HepG2 (cell line): Measurements from ENCODE around the gene KCTD19. TPM values are rescaled to one million over a fixed set of nuclear protein-coding genes. Genes with fewer than 3 reads are reported as not detected.

Experiments used
- ATAC-seq: fragments of 200-7000 bp; cut with Tn5 transposase; 3 replicates; pipeline ENCODE4 v1.9.1; 2020; ENCODE audit warnings: mild to moderate bottlenecking, moderate library complexity
- BruUV-seq: library from RNA; stranded (reverse); fragments of 400-500 nt; replicated peaks from 2 replicates; lab custom pipeline; 2021; lab: Mats Ljungman, UMichigan
- CTCF ChIA-PET: fragments of 300-600 bp; formaldehyde crosslinking; extraction: SDS; loops from one replicate; lab custom pipeline; 2021; ENCODE audit warnings: low total read pairs, inconsistent platforms, low intra/inter-chr PET ratio; lab: Yijun Ruan, JAX
- POLR2A ChIA-PET: fragments of 350-600 bp; sonication (Branson Sonifier 250); formaldehyde crosslinking; loops from one replicate; lab custom pipeline; 2020; ENCODE audit warnings: antibody characterized with exemption, inconsistent platforms; lab: Yijun Ruan, JAX
- DNase-seq: peaks from one replicate; pipeline ENCODE4 v3.0.0-alpha.2; 2015; ENCODE audit warnings: low spot score
- FAIRE-seq: peaks from 3 replicates; lab custom pipeline; 2011; peaks lifted over from hg19 to GRCh38; lab: Jason Lieb, UNC
- H2AFZ ChIP-seq: one replicate; pipeline ENCODE4 v1.6.1; 2011; ENCODE audit warnings: low read length, inconsistent platforms
- H3K27ac ChIP-seq: fragments of 300-600 bp; 3 replicates; pipeline ENCODE4 v1.8.0; 2011; ENCODE audit warnings: mixed run types, mild to moderate bottlenecking, mixed read lengths, low read length, inconsistent platforms; ENCODE audit not compliant: insufficient read depth; ENCODE audit errors: extremely low read length
- H3K27me3 ChIP-seq, 2 experiments: fragments of 200-600 bp in 1 of 2; 2 replicates in 1 of 2; 3 replicates in 1 of 2; pipeline versions ENCODE4 v1.6.0 to v1.8.0; 2011; ENCODE audit warnings: low read length in 2 of 2, mild to moderate bottlenecking in 2 of 2, moderate library complexity in 2 of 2, inconsistent platforms in 1 of 2; ENCODE audit not compliant: insufficient read depth in 2 of 2, control insufficient read depth in 1 of 2
- H3K36me3 ChIP-seq, 2 experiments: fragments of 200-600 bp in 1 of 2; replicated peaks in 1 of 2; 2 replicates in 1 of 2; 3 replicates in 1 of 2; pipeline versions ENCODE4 v1.5.1 to v1.8.0; 2011; ENCODE audit warnings: low read length in 2 of 2, inconsistent platforms in 1 of 2; ENCODE audit not compliant: insufficient read depth in 2 of 2, control insufficient read depth in 1 of 2
- H3K4me1 ChIP-seq: 2 replicates; pipeline ENCODE4 v1.5.1; 2012; ENCODE audit warnings: low read length, inconsistent platforms; ENCODE audit not compliant: insufficient read depth
- H3K4me2 ChIP-seq: 2 replicates; pipeline ENCODE4 v1.6.0; 2011; ENCODE audit warnings: low read depth, low read length, inconsistent platforms
- H3K4me3 ChIP-seq, 3 experiments: fragments of 200-600 bp in 1 of 3; sonication (generic), shearing (Covaris generic) in 1 of 3; replicated peaks in 1 of 3; 2 replicates each; pipeline ENCODE4 v1.5.1; 2011 to 2016; ENCODE audit warnings: low read length in 3 of 3, inconsistent platforms in 2 of 3, low read depth in 2 of 3, mild to moderate bottlenecking in 2 of 3, control low read depth in 1 of 3, mixed read lengths in 1 of 3; ENCODE audit not compliant: insufficient read depth in 1 of 3
- H3K79me2 ChIP-seq: one replicate; pipeline ENCODE4 v1.6.1; 2011; ENCODE audit warnings: low read length, inconsistent platforms; ENCODE audit not compliant: insufficient read depth
- H3K9ac ChIP-seq: 2 replicates; pipeline ENCODE4 v1.6.0; 2011; ENCODE audit warnings: mild to moderate bottlenecking, low read depth, low read length, inconsistent platforms; ENCODE audit not compliant: insufficient read depth
- H3K9me3 ChIP-seq: 2 replicates; pipeline ENCODE4 v1.5.1; 2012; ENCODE audit warnings: mild to moderate bottlenecking, low read length
- H4K20me1 ChIP-seq: 2 replicates; pipeline ENCODE4 v1.6.0; 2011; ENCODE audit warnings: inconsistent platforms, mild to moderate bottlenecking, low read length, moderate library complexity; ENCODE audit not compliant: insufficient read depth
- CEBPG ChIP-seq: IDR thresholded peaks from 2 replicates; pipeline ENCODE4 v1.6.1; 2016
- NCOR1 ChIP-seq: fragments of 200-600 bp; sonication (generic); IDR thresholded peaks from 2 replicates; pipeline ENCODE4 v1.7.0; 2017; ENCODE audit warnings: antibody characterized with exemption, low read length, borderline replicate concordance
- RARG ChIP-seq: sonication (generic); formaldehyde crosslinking; IDR thresholded peaks from 2 replicates; pipeline ENCODE4 v1.4.0; 2020; ENCODE audit warnings: low read depth, mild to moderate bottlenecking, missing genetic modification reagents
- RBM22 ChIP-seq: fragments of 200-400 bp; formaldehyde crosslinking; optimal IDR thresholded peaks from 2 replicates; pipeline ENCODE3; 2017; ENCODE audit warnings: mild to moderate bottlenecking, low read length, moderate library complexity
- RBM39 ChIP-seq: fragments of 200-400 bp; formaldehyde crosslinking; IDR thresholded peaks from one replicate; pipeline ENCODE4 v1.6.1; 2018; ENCODE audit warnings: antibody characterized with exemption, mild to moderate bottlenecking, low read depth, low read length; ENCODE audit not compliant: poor library complexity, severe bottlenecking
- STAG1 ChIP-seq: sonication (generic); formaldehyde crosslinking; IDR thresholded peaks from 2 replicates; pipeline ENCODE4 v1.4.0; 2020; ENCODE audit warnings: missing genetic modification reagents
- ZEB1 ChIP-seq: IDR thresholded peaks from 2 replicates; pipeline ENCODE4 v1.6.1; 2012; ENCODE audit warnings: mild to moderate bottlenecking, low read depth, inconsistent platforms; ENCODE audit not compliant: insufficient replicate concordance
- ZFX ChIP-seq: sonication (generic); formaldehyde crosslinking; IDR thresholded peaks from 2 replicates; pipeline ENCODE4 v1.4.0; 2020; ENCODE audit warnings: mild to moderate bottlenecking, low read depth, missing genetic modification reagents, moderate library complexity
- ZNF138 ChIP-seq: sonication (generic); formaldehyde crosslinking; IDR thresholded peaks from 2 replicates; pipeline ENCODE4 v1.5.0; 2020; ENCODE audit warnings: mild to moderate bottlenecking, low read depth, missing genetic modification reagents
- ZNF256 ChIP-seq: sonication (generic); formaldehyde crosslinking; conservative IDR thresholded peaks from 2 replicates; pipeline ENCODE4 v1.4.0; 2020; ENCODE audit warnings: missing genetic modification reagents
- ZNF615 ChIP-seq: sonication (generic); formaldehyde crosslinking; IDR thresholded peaks from 2 replicates; pipeline ENCODE4 v1.5.0; 2020; ENCODE audit warnings: mild to moderate bottlenecking, missing genetic modification reagents, borderline replicate concordance
- ZNF616 ChIP-seq: sonication (generic); formaldehyde crosslinking; IDR thresholded peaks from 2 replicates; pipeline ENCODE4 v1.5.0; 2020; ENCODE audit warnings: low read depth, mild to moderate bottlenecking, missing genetic modification reagents
- ZNF770 ChIP-seq: sonication (generic); formaldehyde crosslinking; IDR thresholded peaks from 2 replicates; pipeline ENCODE4 v1.5.0; 2020; ENCODE audit warnings: mild to moderate bottlenecking, missing genetic modification reagents
- ZSCAN21 ChIP-seq: sonication (generic); formaldehyde crosslinking; IDR thresholded peaks from 2 replicates; pipeline ENCODE4 v1.8.0; 2022; ENCODE audit warnings: mild to moderate bottlenecking, missing genetic modification reagents, moderate library complexity, borderline replicate concordance
- WGBS: methylation state at CpG from one replicate; pipeline ENCODE4 v1.1.6; 2017; ENCODE audit warnings: low lambda C conversion rate; 5-methylcytosine and 5-hydroxymethylcytosine counted together
- in situ Hi-C: cut with HindIII; loops from 2 replicates; pipeline ENCODE4 v1.10.0; 2017; ENCODE audit warnings: low pct_unique_long_range_greater_than_20kb; ENCODE audit not compliant: extremely low pct_ligation_motif_present
- intact Hi-C: fragments of 100-400 bp; cut with micrococcal nuclease; formaldehyde crosslinking; loops from one replicate; pipeline ENCODE4 v1.10.0; 2022; ENCODE audit not compliant: unreplicated experiment
- polyA plus RNA-seq, 8 experiments: library from polyadenylated mRNA; depleted of rRNA in 3 of 8; stranded (reverse) in 7 of 8; unstranded in 1 of 8; fragments of >200 nt; fragmentation: Illumina TruSeq in 4 of 8; extraction: Trizol in 4 of 8; gene quantifications; 2 replicates each; pipeline versions ENCODE4 v1.2.1 to v1.2.3, GENCODE V29; 2011 to 2016; ENCODE audit warnings: low read depth in 4 of 8, missing spikeins in 1 of 8, mixed read lengths in 1 of 8; ENCODE audit not compliant: insufficient read depth in 1 of 8
- total RNA-seq, 5 experiments: library from RNA; depleted of rRNA; stranded (reverse); fragments of >200 nt; fragmentation: Illumina TruSeq; extraction: Trizol; gene quantifications; 2 replicates each; pipeline ENCODE4 v1.2.3, GENCODE V29; 2016; ENCODE audit warnings: low read depth in 1 of 5
- TF ChIP-seq, protein P1 (sequence below): sonication (generic); formaldehyde crosslinking; IDR thresholded peaks from 2 replicates; pipeline ENCODE4 v1.4.0; 2020; ENCODE audit warnings: missing genetic modification reagents, borderline replicate concordance

Gene KCTD19
- total and polyA plus RNA-seq, 2 of the 13 experiments (the other 11 are each of a cell fraction or from before 2014, with no cell fraction given), result not detected

- WGBS, result 4% methylated on average over 3 of the region's 3 CpGs
- CTCF ChIA-PET, result interaction anchor here (1.8 kb wide), 1 partner anchor 22 kb away, joined by 4 read pairs; no protein-coding TSS in a partner anchor
Observed at GRCh38 chr16:67263201-67263600, 63.3 kb downstream of the KCTD19 start.

DNA sequence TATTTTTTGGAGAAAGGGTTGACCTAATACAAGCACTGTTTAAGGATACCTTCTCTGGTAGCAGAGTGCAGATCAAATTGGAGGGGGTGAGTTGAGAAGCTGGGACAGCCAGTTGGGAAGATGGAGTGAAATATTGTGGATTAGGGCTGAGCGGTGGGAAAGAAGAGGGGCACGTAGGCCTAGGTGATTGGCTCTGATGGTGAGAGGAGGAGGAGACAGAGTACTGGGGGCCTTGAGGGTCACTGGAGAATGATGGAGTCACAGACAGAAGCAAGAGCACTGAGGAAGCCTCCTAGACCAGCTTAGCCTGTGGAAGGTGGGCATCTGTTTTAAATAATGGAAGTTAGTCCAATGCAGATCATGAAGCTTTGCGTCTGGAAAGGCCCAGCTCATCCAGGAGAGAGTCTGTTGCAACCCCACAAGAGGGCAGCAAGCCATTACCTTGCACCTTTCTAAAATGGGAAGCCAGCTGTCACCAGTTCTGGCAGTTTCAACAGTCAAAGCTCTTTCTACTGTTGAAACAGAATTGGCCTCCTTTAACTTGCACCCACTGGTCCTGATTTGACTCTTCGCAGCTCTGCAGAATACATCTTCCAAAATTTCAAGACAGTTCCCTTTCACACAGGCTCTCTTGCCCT is 66.0 kb downstream of the KCTD19 start:
- FAIRE-seq, result peak; percentile 96
- peaks cover 5 to 30% of the 10 kb centered on the region in 2 experiments; a peak in 4 of 5 replicates for H3K27me3 ChIP-seq
- no peak for TF ChIP-seq ZNF615 (CRISPR knock-in tag)
- no peak for TF ChIP-seq ZNF770 (CRISPR knock-in tag)
- TF ChIP-seq ZFX (CRISPR knock-in tag), result peak; percentile 48; the same call in 1 of the 2 replicates
- TF ChIP-seq NCOR1, result no peak
- TF ChIP-seq, protein P1, sequence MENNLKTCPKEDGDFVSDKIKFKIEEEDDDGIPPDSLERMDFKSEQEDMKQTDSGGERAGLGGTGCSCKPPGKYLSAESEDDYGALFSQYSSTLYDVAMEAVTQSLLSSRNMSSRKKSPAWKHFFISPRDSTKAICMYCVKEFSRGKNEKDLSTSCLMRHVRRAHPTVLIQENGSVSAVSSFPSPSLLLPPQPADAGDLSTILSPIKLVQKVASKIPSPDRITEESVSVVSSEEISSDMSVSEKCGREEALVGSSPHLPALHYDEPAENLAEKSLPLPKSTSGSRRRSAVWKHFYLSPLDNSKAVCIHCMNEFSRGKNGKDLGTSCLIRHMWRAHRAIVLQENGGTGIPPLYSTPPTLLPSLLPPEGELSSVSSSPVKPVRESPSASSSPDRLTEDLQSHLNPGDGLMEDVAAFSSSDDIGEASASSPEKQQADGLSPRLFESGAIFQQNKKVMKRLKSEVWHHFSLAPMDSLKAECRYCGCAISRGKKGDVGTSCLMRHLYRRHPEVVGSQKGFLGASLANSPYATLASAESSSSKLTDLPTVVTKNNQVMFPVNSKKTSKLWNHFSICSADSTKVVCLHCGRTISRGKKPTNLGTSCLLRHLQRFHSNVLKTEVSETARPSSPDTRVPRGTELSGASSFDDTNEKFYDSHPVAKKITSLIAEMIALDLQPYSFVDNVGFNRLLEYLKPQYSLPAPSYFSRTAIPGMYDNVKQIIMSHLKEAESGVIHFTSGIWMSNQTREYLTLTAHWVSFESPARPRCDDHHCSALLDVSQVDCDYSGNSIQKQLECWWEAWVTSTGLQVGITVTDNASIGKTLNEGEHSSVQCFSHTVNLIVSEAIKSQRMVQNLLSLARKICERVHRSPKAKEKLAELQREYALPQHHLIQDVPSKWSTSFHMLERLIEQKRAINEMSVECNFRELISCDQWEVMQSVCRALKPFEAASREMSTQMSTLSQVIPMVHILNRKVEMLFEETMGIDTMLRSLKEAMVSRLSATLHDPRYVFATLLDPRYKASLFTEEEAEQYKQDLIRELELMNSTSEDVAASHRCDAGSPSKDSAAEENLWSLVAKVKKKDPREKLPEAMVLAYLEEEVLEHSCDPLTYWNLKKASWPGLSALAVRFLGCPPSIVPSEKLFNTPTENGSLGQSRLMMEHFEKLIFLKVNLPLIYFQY (CRISPR knock-in tag), result no peak
- TF ChIP-seq ZNF616, result no peak
- peak; percentile 86 for TF ChIP-seq STAG1
- peak; percentile 34; the same call in 1 of the 2 replicates for TF ChIP-seq CEBPG
- TF ChIP-seq ZNF256 (CRISPR knock-in tag), result no peak

More at GRCh38 chr16:67263201-67263600, 63.3 kb downstream of the KCTD19 start:
- H3K27me3 ChIP-seq, result peaks cover 8 to 40% of the 10 kb centered on the region in 2 experiments; a peak in 4 of 5 replicates
- H3K9me3 ChIP-seq, result no peaks in the 10 kb centered on the region
- no peaks in the 10 kb centered on the region for H3K79me2 ChIP-seq
- DNase-seq (no peak), ATAC-seq (no peak)
- H3K36me3 ChIP-seq, result no peaks in the 10 kb centered on the region
- H3K4me2 ChIP-seq, result no peak overlapping the region
- no peak overlapping the region for H3K27ac ChIP-seq
- no peak overlapping the region for H3K9ac ChIP-seq
- POLR2A ChIA-PET, result no interaction called here
- intact Hi-C loops, result no loop called here
- BruUV-seq, result no TSS peak
- H3K4me3 ChIP-seq, result no peak overlapping the region
- TF ChIP-seq ZSCAN21, result no peak
- TF ChIP-seq RBM39, result no peak
- TF ChIP-seq ZNF138 (CRISPR knock-in tag), result no peak
- no peak for TF ChIP-seq RARG (CRISPR knock-in tag)
- TF ChIP-seq RBM22, result no peak
- no peak for TF ChIP-seq ZEB1
- TF ChIP-seq, all 625 proteins: peak for 0
- H4K20me1 ChIP-seq, result no peaks in the 10 kb centered on the region
- H3K4me1 ChIP-seq, result peaks cover 6% of the 10 kb centered on the region
- in situ Hi-C loops, result no loop called here
- FAIRE-seq, result no peak
- no peak overlapping the region for H2AFZ ChIP-seq

More for the DNA sequence above, 66.0 kb downstream of the KCTD19 start:
- ATAC-seq (peak; percentile 71), DNase-seq (peak; percentile 56)
- H3K79me2 ChIP-seq, result no peaks in the 10 kb centered on the region
- H3K27ac ChIP-seq, result no peak overlapping the region
- peaks cover 8% of the 10 kb centered on the region for H3K4me1 ChIP-seq
- CTCF ChIA-PET, result interaction anchor here (1.3 to 1.5 kb wide), 2 partner anchors 24 to 79 kb away, joined by 3 to 4 read pairs; no protein-coding TSS in a partner anchor
- H3K9me3 ChIP-seq, result no peaks in the 10 kb centered on the region
- intact Hi-C loops, result no loop called here
- 53% methylated on average over 4 of the region's 4 CpGs for WGBS
- in situ Hi-C loops, result no loop called here
- BruUV-seq, result no TSS peak
- no peak overlapping the region for H2AFZ ChIP-seq
- H3K36me3 ChIP-seq, result no peaks in the 10 kb centered on the region
- H3K4me2 ChIP-seq, result no peak overlapping the region
- POLR2A ChIA-PET, result interaction anchor here (0.6 to 1.3 kb wide), 5 partner anchors 11 to 168 kb away, joined by 3 to 5 read pairs (median 3); partner anchors contain the start of gene FHOD1
- no peaks in the 10 kb centered on the region for H4K20me1 ChIP-seq
- H3K4me3 ChIP-seq, result no peak overlapping the region
- no peak overlapping the region for H3K9ac ChIP-seq
